Upper lobe of left lung (tissue), 4 donors: ENCODE measurements around the gene PTPRG.

Source experiments
- CTCF ChIP-seq, 6 experiments: fragments of 450-650 bp in 4 of 6; fragments of 200-600 bp in 2 of 6; sonication (generic) in 2 of 6; IDR thresholded peaks; one replicate each; pipeline ENCODE4 v1.5.1; 2016 to 2019; ENCODE audit warnings: antibody characterized with exemption in 6 of 6
- POLR2A ChIP-seq, 4 donors: fragments of 450-650 bp; IDR thresholded peaks; one replicate each; pipeline ENCODE4 v1.5.1; 2016 to 2017; ENCODE audit warnings: antibody characterized with exemption in 4 of 4, mild to moderate bottlenecking in 2 of 4

GRCh38 chr3:62248734-62249483, 687.5 kb downstream of the PTPRG start:
- no peak for TF ChIP-seq CTCF (IDR thresholded peaks at IDR 0.05)
- TF ChIP-seq POLR2A (IDR thresholded peaks at IDR 0.05): no peak
